H1 (cell line): ENCODE results near the gene MYH13. TPM values are rescaled to one million over a fixed set of nuclear protein-coding genes. Genes with fewer than 3 reads are reported as not detected.

Source experiments
- CTCF ChIA-PET: fragments of 300-600 bp; sonication (Branson Sonifier 250); formaldehyde crosslinking; loops from one replicate; lab custom pipeline; 2021; ENCODE audit not compliant: partially characterized antibody; lab: Charles Lee
- POLR2A ChIA-PET: fragments of 300-600 bp; sonication (Branson Sonifier 250); formaldehyde crosslinking; loops from one replicate; lab custom pipeline; 2021; ENCODE audit warnings: inconsistent platforms; ENCODE audit not compliant: partially characterized antibody; lab: Charles Lee
- DNase-seq, 2 experiments: peaks; one replicate each; pipeline versions ENCODE4 v3.0.0 to v3.0.0-alpha.2; 2010 to 2022; ENCODE audit warnings: low spot score in 2 of 2, low read depth in 1 of 2, mixed read lengths in 1 of 2
- FAIRE-seq: peaks from 2 replicates; lab custom pipeline; 2011; peaks lifted over from hg19 to GRCh38; lab: Jason Lieb, UNC
- H2AFZ ChIP-seq: 2 replicates; pipeline ENCODE4 v1.8.1; 2012; ENCODE audit warnings: low read length, inconsistent platforms
- H2AK5ac ChIP-seq: 2 replicates; pipeline ENCODE4 v1.6.1; 2013; ENCODE audit warnings: low read depth, low read length
- H2BK120ac ChIP-seq: replicated peaks from 2 replicates; pipeline ENCODE3; 2013; ENCODE audit warnings: low read depth, low read length, inconsistent platforms
- H2BK12ac ChIP-seq: 2 replicates; pipeline ENCODE4 v1.6.1; 2013; ENCODE audit warnings: low read depth, low read length
- H2BK15ac ChIP-seq: 2 replicates; pipeline ENCODE4 v1.6.1; 2013; ENCODE audit warnings: low read length
- H2BK20ac ChIP-seq: 2 replicates; pipeline ENCODE4 v1.6.1; 2013; ENCODE audit warnings: low read length
- H2BK5ac ChIP-seq: 2 replicates; pipeline ENCODE4 v1.6.1; 2013; ENCODE audit warnings: low read depth, low read length
- H3K14ac ChIP-seq: 2 replicates; pipeline ENCODE4 v1.6.1; 2013; ENCODE audit warnings: inconsistent platforms; ENCODE audit not compliant: insufficient read length
- H3K18ac ChIP-seq: 2 replicates; pipeline ENCODE4 v1.6.1; 2013; ENCODE audit warnings: low read length; ENCODE audit errors: extremely low read depth
- H3K23ac ChIP-seq: 2 replicates; pipeline ENCODE4 v1.6.1; 2013; ENCODE audit warnings: inconsistent platforms; ENCODE audit not compliant: insufficient read length
- H3K23me2 ChIP-seq: 2 replicates; pipeline ENCODE4 v1.6.1; 2013; ENCODE audit warnings: low read depth, low read length
- H3K27ac ChIP-seq: 2 replicates; pipeline ENCODE4 v1.6.1; 2011; ENCODE audit warnings: low read depth, low read length, inconsistent platforms
- H3K27me3 ChIP-seq, 4 experiments: replicated peaks in 1 of 4; 1 replicate in 1 of 4; 2 replicates in 3 of 4; pipeline versions ENCODE4 v1.6.1 to v1.8.1; 2011 to 2013; ENCODE audit warnings: low read length in 3 of 4, mild to moderate bottlenecking in 3 of 4, inconsistent platforms in 2 of 4, mixed read lengths in 2 of 4, moderate library complexity in 1 of 4; ENCODE audit not compliant: control insufficient read depth in 3 of 4, insufficient read depth in 3 of 4; ENCODE audit errors: extremely low read depth in 1 of 4
- H3K36me3 ChIP-seq, 4 experiments: 2 replicates each; pipeline versions ENCODE4 v1.6.1 to v1.8.1; 2011 to 2013; ENCODE audit warnings: mild to moderate bottlenecking in 4 of 4, low read length in 3 of 4, moderate library complexity in 2 of 4, control low read depth in 1 of 4, inconsistent platforms in 1 of 4; ENCODE audit not compliant: insufficient read depth in 4 of 4, control insufficient read depth in 2 of 4
- H3K4ac ChIP-seq: replicated peaks from 2 replicates; pipeline ENCODE3; 2013; ENCODE audit warnings: low read length, low read depth, mixed read lengths, inconsistent platforms; ENCODE audit not compliant: insufficient read length
- H3K4me1 ChIP-seq, 4 experiments: replicated peaks in 1 of 4; 1 replicate in 1 of 4; 2 replicates in 3 of 4; pipeline versions ENCODE4 v1.6.1 to v1.8.1; 2011 to 2013; ENCODE audit warnings: low read length in 3 of 4, inconsistent platforms in 2 of 4, mixed read lengths in 1 of 4; ENCODE audit not compliant: insufficient read depth in 4 of 4, control insufficient read depth in 3 of 4
- H3K4me2 ChIP-seq, 2 experiments: 2 replicates each; pipeline versions ENCODE4 v1.6.1 to v1.8.1; 2011 to 2013; ENCODE audit warnings: low read depth in 2 of 2, low read length in 2 of 2, control low read depth in 1 of 2, inconsistent platforms in 1 of 2, mild to moderate bottlenecking in 1 of 2; ENCODE audit not compliant: insufficient read depth in 1 of 2
- H3K4me3 ChIP-seq, 4 experiments: fragments of 200-600, 300-600 bp in 1 of 4; sonication (generic), shearing (Covaris generic), sonication (Bioruptor Twin) in 1 of 4; 2 replicates each; pipeline versions ENCODE4 v1.5.1 to v1.8.1; 2011 to 2016; ENCODE audit warnings: low read length in 4 of 4, low read depth in 3 of 4, control low read depth in 2 of 4, inconsistent platforms in 2 of 4, mild to moderate bottlenecking in 2 of 4, mixed read lengths in 1 of 4, moderate library complexity in 1 of 4; ENCODE audit not compliant: insufficient read depth in 2 of 4; ENCODE audit errors: extremely low read depth in 1 of 4
- H3K56ac ChIP-seq: replicated peaks from 2 replicates; pipeline ENCODE3; 2013; ENCODE audit warnings: low read depth, mild to moderate bottlenecking, mixed read lengths, low read length, inconsistent platforms; ENCODE audit not compliant: insufficient read length
- H3K79me1 ChIP-seq: 2 replicates; pipeline ENCODE4 v1.6.1; 2013; ENCODE audit warnings: low read depth, low read length, control low read depth
- H3K79me2 ChIP-seq, 2 experiments: 2 replicates each; pipeline versions ENCODE4 v1.6.1 to v1.8.1; 2012 to 2013; ENCODE audit warnings: low read length in 2 of 2, mild to moderate bottlenecking in 2 of 2, inconsistent platforms in 1 of 2; ENCODE audit not compliant: insufficient read depth in 2 of 2, control insufficient read depth in 1 of 2
- H3K9ac ChIP-seq, 4 experiments: replicated peaks in 1 of 4; 1 replicate in 1 of 4; 2 replicates in 3 of 4; pipeline versions ENCODE4 v1.6.1 to v1.8.1; 2011 to 2013; ENCODE audit warnings: low read depth in 3 of 4, low read length in 3 of 4, control low read depth in 2 of 4, mild to moderate bottlenecking in 2 of 4, moderate library complexity in 2 of 4, inconsistent platforms in 1 of 4; ENCODE audit errors: extremely low read depth in 1 of 4
- H3K9me3 ChIP-seq, 2 experiments: 2 replicates each; pipeline versions ENCODE4 v1.6.1 to v1.8.1; 2012 to 2013; ENCODE audit warnings: mild to moderate bottlenecking in 2 of 2, moderate library complexity in 2 of 2, control low read depth in 1 of 2, inconsistent platforms in 1 of 2, low read depth in 1 of 2, low read length in 1 of 2, mixed read lengths in 1 of 2; ENCODE audit not compliant: insufficient read depth in 2 of 2
- H4K20me1 ChIP-seq, 2 experiments: replicated peaks in 1 of 2; 2 replicates each; pipeline versions ENCODE3 to v1.8.1; 2011 to 2013; ENCODE audit warnings: inconsistent platforms in 2 of 2, low read length in 2 of 2, mild to moderate bottlenecking in 1 of 2; ENCODE audit not compliant: insufficient read depth in 2 of 2, control insufficient read depth in 1 of 2
- H4K5ac ChIP-seq: 2 replicates; pipeline ENCODE4 v1.6.1; 2013; ENCODE audit warnings: low read length, low read depth, mixed read lengths, inconsistent platforms; ENCODE audit not compliant: insufficient read length
- H4K8ac ChIP-seq: 2 replicates; pipeline ENCODE4 v1.8.0; 2013; ENCODE audit warnings: mild to moderate bottlenecking, moderate library complexity, low read length, inconsistent platforms; ENCODE audit not compliant: insufficient read depth; ENCODE audit errors: extremely low read depth
- H4K91ac ChIP-seq: replicated peaks from 2 replicates; pipeline ENCODE3; 2013; ENCODE audit warnings: low read length, mixed read lengths, inconsistent platforms; ENCODE audit not compliant: insufficient read length
- BACH1 ChIP-seq: IDR thresholded peaks from 2 replicates; pipeline ENCODE4 v1.6.1; 2012; ENCODE audit warnings: low read length, improper control_type of control experiment
- CTBP2 ChIP-seq: IDR thresholded peaks from 2 replicates; pipeline ENCODE4 v1.7.0; 2011; ENCODE audit warnings: borderline replicate concordance, mild to moderate bottlenecking, moderate library complexity, mixed read lengths, low read length; ENCODE audit not compliant: insufficient read depth, insufficient read length
- GTF2F1 ChIP-seq: IDR thresholded peaks from 2 replicates; pipeline ENCODE4 v1.6.1; 2012; ENCODE audit warnings: low read depth, low read length, improper control_type of control experiment, borderline replicate concordance
- POU5F1 ChIP-seq: IDR thresholded peaks from 2 replicates; pipeline ENCODE4 v1.6.1; 2011; ENCODE audit warnings: low read depth, mild to moderate bottlenecking, low read length, moderate library complexity
- RAD21 ChIP-seq, 2 experiments: IDR thresholded peaks in 1 of 2; conservative IDR thresholded peaks in 1 of 2; 2 replicates each; pipeline ENCODE4 v1.6.1; 2011; ENCODE audit warnings: low read depth in 2 of 2, low read length in 2 of 2, improper control_type of control experiment in 1 of 2, inconsistent platforms in 1 of 2, mild to moderate bottlenecking in 1 of 2, moderate library complexity in 1 of 2
- WGBS, 2 experiments: shearing (Covaris generic) in 1 of 2; methylation state at CpG; one replicate each; pipeline versions ENCODE4 v1.1.6 to v1.1.7; 2013 to 2015; ENCODE audit warnings: low lambda C conversion rate in 2 of 2, mixed read lengths in 2 of 2, inconsistent platforms in 1 of 2, low coverage in 1 of 2, missing lambda C conversion rate in 1 of 2; ENCODE audit not compliant: insufficient replicate concordance in 2 of 2, insufficient coverage in 1 of 2, insufficient read length in 1 of 2; ENCODE audit errors: extremely low coverage in 1 of 2, missing lambda C conversion rate in 1 of 2; 5-methylcytosine and 5-hydroxymethylcytosine counted together
- polyA plus RNA-seq, 7 experiments: library from polyadenylated mRNA; depleted of rRNA in 3 of 7; stranded (reverse) in 5 of 7; unstranded in 2 of 7; fragments of >200 nt in 5 of 7; fragments of 200-250 nt in 2 of 7; gene quantifications; 1 replicate in 5 of 7; 2 replicates in 1 of 7; 4 replicates in 1 of 7; pipeline versions ENCODE4 v1.2.1 to v1.2.3, GENCODE V29; 2011 to 2013; ENCODE audit warnings: missing spikeins in 2 of 7, mixed read lengths in 2 of 7
- total RNA-seq: library from RNA; stranded (reverse); fragmentation: NEBNext Ultra II Directional; extraction: Animal tissue kit (Norgen Biotek cat#: 25700); gene quantifications from 2 replicates; pipeline ENCODE4 v1.2.1, GENCODE V29; 2021
- TF ChIP-seq, protein P1 (sequence below): IDR thresholded peaks from 2 replicates; pipeline ENCODE4 v1.6.1; 2011; ENCODE audit warnings: low read length, improper control_type of control experiment

Gene MYH13
- total and polyA plus RNA-seq, 2 of the 8 experiments (the other 6 are each of a cell fraction or from before 2014, with no cell fraction given): not detected

DNA sequence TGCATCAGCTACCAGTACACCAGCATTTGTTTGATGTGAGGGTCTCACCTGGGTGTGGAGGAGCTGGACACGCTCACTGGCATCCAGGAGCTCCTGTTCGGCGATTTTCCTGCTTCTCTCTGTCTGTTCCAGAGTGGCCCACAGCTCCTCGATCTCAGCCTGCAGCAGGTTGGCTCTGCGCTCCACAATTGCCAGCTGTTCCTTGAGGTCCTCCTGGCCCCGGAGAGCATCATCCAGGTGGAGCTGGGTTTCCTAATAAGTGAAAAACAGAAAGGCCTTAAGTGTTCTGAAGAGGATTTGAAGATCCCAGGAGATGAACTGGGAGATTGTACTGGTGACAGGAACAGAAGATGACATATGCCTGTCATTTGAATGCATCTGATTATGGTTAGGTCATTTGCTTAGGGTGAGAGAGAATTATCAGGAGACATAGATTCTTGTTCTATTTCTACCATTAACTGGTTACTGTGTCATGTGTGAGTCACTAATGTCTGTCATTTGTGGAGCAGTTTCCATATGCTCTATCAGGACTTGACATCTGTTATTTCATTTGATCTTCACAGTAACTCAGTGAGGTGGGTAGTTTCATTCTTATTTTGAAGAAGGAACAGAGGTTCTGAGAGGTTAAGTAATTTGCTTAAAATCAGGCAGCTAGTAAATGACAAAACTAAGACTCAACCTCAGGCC lies 21.5 kb upstream of the MYH13 start:
- Histone ChIP-seq H3K4me2 (no peak overlapping the region), H2BK12ac (no peak overlapping the region), H2BK5ac (no peak overlapping the region), H3K27ac (no peak overlapping the region), H3K56ac (no peak overlapping the region), H3K4me1 (no peaks in the 10 kb centered on the region), H2AFZ (no peak overlapping the region), H4K20me1 (no peaks in the 10 kb centered on the region), H3K79me1 (no peaks in the 10 kb centered on the region), H3K9me3 (no peaks in the 10 kb centered on the region), H2AK5ac (no peak overlapping the region), H3K23ac (no peak overlapping the region), H3K18ac (no peak overlapping the region), H3K36me3 (no peaks in the 10 kb centered on the region), H2BK20ac (no peak overlapping the region), H3K9ac (no peak overlapping the region; a peak in 2 of 7 replicates), H4K5ac (no peak overlapping the region), H3K14ac (no peak overlapping the region), H4K91ac (no peak overlapping the region), H3K4me3 (no peak overlapping the region), H2BK120ac (no peak overlapping the region), H4K8ac (no peak overlapping the region), H2BK15ac (no peak overlapping the region), H3K4ac (no peak overlapping the region), H3K27me3 (no peaks in the 10 kb centered on the region), H3K79me2 (no peaks in the 10 kb centered on the region), H3K23me2 (no peaks in the 10 kb centered on the region)
- CTCF ChIA-PET: interaction anchor here (0.6 to 1.8 kb wide), 6 partner anchors 13 to 223 kb away, joined by 3 to 6 read pairs (median 4); no protein-coding TSS in a partner anchor
- POLR2A ChIA-PET: no interaction called here
- WGBS, 2 experiments: 98% methylated on average over 6 of the region's 6 CpGs; no CpG with 5 or more reads in 1 of the 2 experiments
- TF ChIP-seq CTBP2: no peak
- TF ChIP-seq GTF2F1: no peak
- no peak for TF ChIP-seq POU5F1
- TF ChIP-seq, protein P1, sequence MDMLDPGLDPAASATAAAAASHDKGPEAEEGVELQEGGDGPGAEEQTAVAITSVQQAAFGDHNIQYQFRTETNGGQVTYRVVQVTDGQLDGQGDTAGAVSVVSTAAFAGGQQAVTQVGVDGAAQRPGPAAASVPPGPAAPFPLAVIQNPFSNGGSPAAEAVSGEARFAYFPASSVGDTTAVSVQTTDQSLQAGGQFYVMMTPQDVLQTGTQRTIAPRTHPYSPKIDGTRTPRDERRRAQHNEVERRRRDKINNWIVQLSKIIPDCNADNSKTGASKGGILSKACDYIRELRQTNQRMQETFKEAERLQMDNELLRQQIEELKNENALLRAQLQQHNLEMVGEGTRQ: no peak
- TF ChIP-seq RAD21 (IDR thresholded peaks at IDR 0.05 in 1 of 2, conservative IDR thresholded peaks at IDR 0.05 in 1 of 2; ENCODE audit: low read depth in 2 of 2, low read length in 2 of 2): no peak
- no peak for TF ChIP-seq BACH1
- no peak for DNase-seq
- no peak for FAIRE-seq
